Measurements from ENCODE around the gene NPAS2.

The NPAS2 gene

GRCh38 chr2:100819370-100820272 is at the start of gene NPAS2:
NPAS2 (plus strand) TSS chr2:100820139; CDS start chr2:100904755, 84,616 bp downstream.
- Histone ChIP-seq H4K20me1 (ENCODE audit: insufficient read depth, low read length, poor library complexity, severe bottlenecking) (no peaks in the 10 kb centered on the region), H3K4me2 (ENCODE audit: low read depth, low read length, poor library complexity, severe bottlenecking) (no peak within 1 kb of the TSS), H3K79me2 (ENCODE audit: insufficient read depth, low read length) (no peaks in the 10 kb centered on the region), H3K9me2 (replicated peaks; ENCODE audit: low read depth, low read length) (no peaks in the 10 kb centered on the region), H3K4me1 (ENCODE audit: insufficient read depth, low read length, poor library complexity, severe bottlenecking) (no peaks in the 10 kb centered on the region), H2AFZ (ENCODE audit: low read length) (no peak within 1 kb of the TSS), H3K36me3 (ENCODE audit: insufficient read depth, low read length) (no peaks in the 10 kb centered on the region), H3K9ac (ENCODE audit: low read depth, low read length, poor library complexity, severe bottlenecking) (no peak within 1 kb of the TSS), H3K4me3 (ENCODE audit: low read length, poor library complexity, severe bottlenecking) (no peak within 1 kb of the TSS), H3F3A (ENCODE audit: low read depth) (no peaks in the 10 kb centered on the region), H3K27me3 (ENCODE audit: insufficient read depth, low read length, poor library complexity, severe bottlenecking) (no peaks in the 10 kb centered on the region), H3K9me3 (ENCODE audit: insufficient read depth, low read depth, low read length) (no peaks in the 10 kb centered on the region)
- TF ChIP-seq EZH2phosphoT487 (IDR thresholded peaks at IDR 0.05; ENCODE audit: borderline replicate concordance) (no peak), CTCF (conservative IDR thresholded peaks at IDR 0.05; ENCODE audit: low read length) (no peak)

GRCh38 chr2:100771125-100771524 is 48.8 kb upstream of the NPAS2 start:
- H4K20me1 ChIP-seq (ENCODE audit: insufficient read depth, low read length, poor library complexity, severe bottlenecking), result no peaks in the 10 kb centered on the region
- H3K27me3 ChIP-seq (ENCODE audit: insufficient read depth, low read length, poor library complexity, severe bottlenecking), result no peaks in the 10 kb centered on the region
- no peaks in the 10 kb centered on the region for H3K36me3 ChIP-seq (ENCODE audit: insufficient read depth, low read length)
- H3K79me2 ChIP-seq (ENCODE audit: insufficient read depth, low read length), result no peaks in the 10 kb centered on the region
- H3K4me2 ChIP-seq (ENCODE audit: low read depth, low read length, poor library complexity, severe bottlenecking), result no peak overlapping the region
- no peak overlapping the region for H3K4me3 ChIP-seq (ENCODE audit: low read length, poor library complexity, severe bottlenecking)
- H3K4me1 ChIP-seq (ENCODE audit: insufficient read depth, low read length, poor library complexity, severe bottlenecking), result no peaks in the 10 kb centered on the region
- no peak overlapping the region for H2AFZ ChIP-seq (ENCODE audit: low read length)
- no peaks in the 10 kb centered on the region for H3K9me3 ChIP-seq (ENCODE audit: insufficient read depth, low read depth, low read length)
- H3K9me2 ChIP-seq (replicated peaks; ENCODE audit: low read depth, low read length), result no peaks in the 10 kb centered on the region
- TF ChIP-seq CTCF (conservative IDR thresholded peaks at IDR 0.05; ENCODE audit: low read length), result no peak
- no peak for TF ChIP-seq EZH2phosphoT487 (IDR thresholded peaks at IDR 0.05; ENCODE audit: borderline replicate concordance)
- no peaks in the 10 kb centered on the region for H3F3A ChIP-seq (ENCODE audit: low read depth)
- no peak overlapping the region for H3K9ac ChIP-seq (ENCODE audit: low read depth, low read length, poor library complexity, severe bottlenecking)

- H3K27me3 ChIP-seq (ENCODE audit: insufficient read depth, low read length, poor library complexity, severe bottlenecking), result no peaks in the 10 kb centered on the region
- H3K9me3 ChIP-seq (ENCODE audit: insufficient read depth, low read depth, low read length), result no peaks in the 10 kb centered on the region
- no peaks in the 10 kb centered on the region for H3K36me3 ChIP-seq (ENCODE audit: insufficient read depth, low read length)
- no peaks in the 10 kb centered on the region for H4K20me1 ChIP-seq (ENCODE audit: insufficient read depth, low read length, poor library complexity, severe bottlenecking)
- H3F3A ChIP-seq (ENCODE audit: low read depth), result no peaks in the 10 kb centered on the region
- no peak overlapping the region for H3K4me3 ChIP-seq (ENCODE audit: low read length, poor library complexity, severe bottlenecking)
- H3K9ac ChIP-seq (ENCODE audit: low read depth, low read length, poor library complexity, severe bottlenecking), result no peak overlapping the region
- no peak overlapping the region for H3K4me2 ChIP-seq (ENCODE audit: low read depth, low read length, poor library complexity, severe bottlenecking)
- no peaks in the 10 kb centered on the region for H3K79me2 ChIP-seq (ENCODE audit: insufficient read depth, low read length)
- no peaks in the 10 kb centered on the region for H3K9me2 ChIP-seq (replicated peaks; ENCODE audit: low read depth, low read length)
- no peak overlapping the region for H2AFZ ChIP-seq (ENCODE audit: low read length)
- no peaks in the 10 kb centered on the region for H3K4me1 ChIP-seq (ENCODE audit: insufficient read depth, low read length, poor library complexity, severe bottlenecking)
- no peak for TF ChIP-seq EZH2phosphoT487 (IDR thresholded peaks at IDR 0.05; ENCODE audit: borderline replicate concordance)
- no peak for TF ChIP-seq CTCF (conservative IDR thresholded peaks at IDR 0.05; ENCODE audit: low read length)
Measured at GRCh38 chr2:100773538-100773937, 46.4 kb upstream of the NPAS2 start.

Measured in Loucy (cell line).